Stimulated activated naive CD8-positive, alpha-beta T cell treated with anti-CD3 and anti-CD28 coated beads, Interleukin-15, Interleukin-2, amounts not matched to agents 100 U/mL and 50 U/mL, for 24 hours (primary cell): ENCODE results near the gene TULP4.
"Not testable (repeated sequence)": the region's sequence is repeated elsewhere in the genome, so short reads cannot be mapped to it uniquely, and the experiment has no call there.

Experiments used
- ATAC-seq: fragments of 150-1000 bp; cut with Tn5 transposase; one replicate; pipeline ENCODE4 v1.10.0; 2021
- DNase-seq: peaks from one replicate; pipeline ENCODE4 v3.0.0; 2021

TULP4 gene

GRCh38 chr6:158468666-158469065 lies 156.4 kb downstream of the TULP4 start:
- no peak for ATAC-seq

DNA sequence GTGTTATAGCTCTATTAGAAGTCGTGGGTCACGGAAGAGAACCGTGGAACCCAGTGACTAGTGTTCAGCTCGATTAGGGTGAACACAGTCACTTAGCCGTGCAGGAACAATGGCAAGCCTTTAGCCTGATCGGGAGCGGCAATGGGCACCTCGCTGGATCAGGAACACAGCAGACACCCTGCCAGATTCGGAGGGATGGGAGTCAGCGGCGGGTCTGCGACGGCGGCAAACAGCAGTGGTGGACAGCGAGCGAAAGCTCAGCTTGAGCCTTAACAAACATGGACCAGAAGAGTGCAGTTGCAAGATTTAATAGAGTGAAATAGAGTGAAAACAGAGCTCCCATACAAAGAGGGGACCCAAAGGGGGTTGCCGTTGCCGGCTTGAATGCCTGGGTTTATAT lies 157.8 kb downstream of the TULP4 start:
- ATAC-seq, DNase-seq: not testable (repeated sequence)

More at GRCh38 chr6:158468666-158469065, 156.4 kb downstream of the TULP4 start:
- DNase-seq, result no peak

GRCh38 chr6:158471339-158471738 lies 159.1 kb downstream of the TULP4 start:
- no peak for DNase-seq
- no peak for ATAC-seq

DNA sequence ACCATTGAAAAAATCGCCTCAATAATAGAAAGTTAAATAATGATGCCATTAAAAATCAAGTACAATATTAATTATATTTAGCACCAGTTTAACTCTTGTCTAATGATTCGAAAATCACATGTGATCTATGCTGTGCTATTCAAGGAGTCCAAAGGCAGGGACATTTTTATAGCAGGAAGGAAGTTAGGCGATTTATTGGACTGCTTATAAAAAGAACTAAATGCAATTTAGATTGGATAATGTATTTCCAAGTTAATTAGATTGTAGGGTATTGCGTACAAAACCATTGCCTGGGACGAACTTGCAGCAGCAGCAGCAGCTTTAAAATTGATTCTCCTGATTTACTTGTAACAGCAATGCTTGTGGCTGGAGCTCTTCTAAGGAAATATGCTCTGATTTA lies 160.2 kb downstream of the TULP4 start:
- ATAC-seq, result no peak
- no peak for DNase-seq

GRCh38 chr6:158474961-158475343 lies 162.7 kb downstream of the TULP4 start:
- ATAC-seq (no peak), DNase-seq (no peak)

DNA sequence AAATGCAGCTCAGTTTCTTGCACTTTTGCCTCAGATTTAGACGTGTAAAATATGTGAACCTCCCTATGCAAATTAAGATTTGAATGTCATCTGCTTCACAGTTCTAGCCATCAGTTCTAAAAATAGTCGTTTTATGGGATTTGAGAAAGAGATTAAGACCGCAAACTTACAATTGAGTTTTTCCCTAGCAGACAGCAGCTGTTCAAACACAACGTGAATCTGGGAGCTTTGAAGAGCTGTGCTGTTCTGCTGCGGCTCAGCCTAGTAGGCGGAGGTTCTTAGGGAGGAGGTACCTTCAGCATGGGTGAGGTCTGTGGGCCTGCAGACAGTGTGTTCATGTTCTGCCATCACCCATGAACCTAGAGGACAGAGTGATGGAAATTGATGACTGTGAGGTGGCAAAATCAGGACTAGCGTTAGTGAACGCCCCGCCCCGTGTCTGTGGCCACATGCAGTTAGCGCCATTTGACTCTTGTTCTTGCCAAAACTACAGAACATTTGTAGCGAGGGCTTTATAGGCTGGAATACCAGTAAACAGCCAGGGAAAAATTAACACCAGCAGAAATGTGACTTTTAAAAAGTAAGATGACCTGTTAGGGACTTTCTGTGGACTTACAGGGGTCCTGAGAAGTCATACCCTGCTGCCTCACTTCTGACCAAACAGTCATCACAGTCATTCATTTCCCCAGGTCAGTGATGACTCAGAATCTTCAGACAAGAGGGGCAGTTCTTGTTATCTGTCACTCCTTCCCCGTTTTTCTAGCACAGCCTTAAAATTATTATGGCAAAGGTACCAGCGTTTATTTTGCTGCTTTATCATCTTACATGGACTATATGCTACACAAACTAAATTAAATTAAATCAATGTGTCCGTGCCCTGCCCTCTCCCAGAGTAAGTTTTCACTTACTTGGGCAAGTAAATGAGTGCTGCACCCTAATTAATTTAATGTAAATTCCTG lies 163.4 kb downstream of the TULP4 start:
- ATAC-seq (peak; percentile 36), DNase-seq (no peak)

DNA sequence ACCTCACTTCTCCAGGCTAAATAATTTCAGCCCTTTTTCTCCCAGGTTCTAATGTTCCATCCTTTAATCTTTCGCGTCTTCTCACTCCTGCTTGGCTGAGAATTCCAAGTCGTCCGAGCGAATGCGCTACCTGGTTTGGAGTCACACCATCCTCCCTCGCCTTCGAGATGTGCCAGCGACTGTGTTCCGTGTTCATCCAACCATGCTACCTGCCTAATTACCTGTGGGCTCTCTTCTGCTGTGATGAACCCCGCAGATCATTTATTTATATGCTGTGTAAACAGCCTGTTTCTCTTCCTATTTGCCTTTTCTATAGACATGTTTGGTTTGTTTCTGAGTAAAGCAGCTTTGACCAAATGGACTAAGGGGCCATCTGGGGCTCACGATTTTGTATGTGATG lies 164.1 kb downstream of the TULP4 start:
- no peak for ATAC-seq

DNA sequence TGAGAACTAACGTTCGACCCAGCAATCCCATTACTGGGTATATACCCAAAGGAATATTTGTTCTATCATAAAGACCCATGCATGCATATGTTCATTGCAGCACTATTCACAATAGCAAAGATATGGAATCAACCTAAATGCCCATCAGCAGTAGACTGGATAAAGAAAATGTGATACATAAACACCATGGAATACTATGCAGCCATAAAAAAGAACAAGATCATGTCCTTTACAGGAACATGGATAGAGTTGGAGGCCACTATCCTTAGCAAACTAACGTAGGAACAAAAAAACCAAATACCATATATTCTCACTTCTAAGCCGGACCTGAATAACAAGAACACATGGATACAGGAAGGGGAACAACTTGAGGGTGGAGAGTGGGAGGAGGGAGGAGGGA lies 165.5 kb downstream of the TULP4 start:
- DNase-seq, ATAC-seq: not testable (repeated sequence)

More for the DNA sequence above, 164.1 kb downstream of the TULP4 start:
- DNase-seq, result no peak

- no peak for DNase-seq
- no peak for ATAC-seq
Measured at GRCh38 chr6:158480989-158481388, 168.7 kb downstream of the TULP4 start.

DNA sequence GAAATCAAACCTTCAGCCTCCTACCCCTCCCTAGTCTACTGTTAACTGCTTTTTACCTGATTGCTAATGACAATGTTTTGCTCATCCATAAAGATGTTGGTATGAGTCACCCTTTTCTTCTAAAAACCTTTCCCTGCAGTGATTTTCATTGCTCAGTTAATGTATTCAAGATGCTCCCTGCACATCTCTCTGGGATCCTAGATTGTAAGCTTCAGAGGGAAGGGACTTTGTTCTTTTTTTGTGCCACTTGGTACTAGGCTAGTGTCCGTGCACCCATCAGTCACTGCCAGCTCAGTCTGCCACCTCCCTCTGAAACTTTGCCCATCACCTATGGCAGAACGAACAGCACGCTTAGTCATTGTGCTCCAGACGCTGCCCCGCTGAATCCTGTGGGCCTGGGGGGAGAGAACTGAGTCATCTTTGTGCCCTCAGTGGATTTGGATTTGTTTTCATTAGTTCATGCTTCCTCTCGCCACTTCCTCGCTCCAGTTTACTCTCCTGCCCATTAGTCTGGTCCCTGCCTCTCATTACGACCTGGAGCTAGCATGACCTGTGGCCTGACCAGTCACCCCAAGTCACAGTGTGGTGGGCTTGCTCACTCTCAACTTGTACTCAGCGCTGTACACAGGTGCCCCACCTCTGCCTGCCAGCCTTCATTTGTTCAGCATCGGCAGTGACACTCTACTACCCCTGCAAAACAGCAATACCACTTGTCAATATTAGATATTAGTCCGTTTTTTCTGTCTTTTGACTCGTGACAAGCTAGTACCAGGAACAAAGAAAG lies 169.6 kb downstream of the TULP4 start:
- ATAC-seq (no peak), DNase-seq (no peak)

GRCh38 chr6:158485431-158485830 lies 173.2 kb downstream of the TULP4 start:
- ATAC-seq (no peak), DNase-seq (no peak)

- no peak for DNase-seq
- ATAC-seq, result no peak
Measured at GRCh38 chr6:158487495-158487894, 175.2 kb downstream of the TULP4 start.

- DNase-seq (no peak), ATAC-seq (peak; percentile 88)
Measured at GRCh38 chr6:158488065-158488464, 175.8 kb downstream of the TULP4 start.

DNA sequence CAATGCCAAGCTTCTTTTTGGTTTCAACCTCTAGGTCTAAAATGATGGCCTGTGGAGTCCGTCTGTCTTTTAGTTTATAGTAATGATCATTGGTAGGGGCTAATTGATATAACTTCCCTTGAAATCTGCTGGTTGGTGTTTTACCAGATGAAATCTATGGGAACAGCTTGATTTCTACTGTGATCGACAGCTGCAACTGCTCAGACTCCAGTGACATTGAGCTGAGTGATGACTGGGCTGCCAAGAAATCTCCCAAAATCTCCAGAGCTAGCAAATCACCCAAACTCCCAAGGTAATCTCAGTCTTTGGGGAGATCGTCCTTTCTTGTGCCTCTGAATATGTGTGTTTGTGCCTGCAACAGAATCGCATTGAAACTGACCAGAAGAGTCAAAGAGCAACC lies 177.2 kb downstream of the TULP4 start:
- no peak for ATAC-seq

DNA sequence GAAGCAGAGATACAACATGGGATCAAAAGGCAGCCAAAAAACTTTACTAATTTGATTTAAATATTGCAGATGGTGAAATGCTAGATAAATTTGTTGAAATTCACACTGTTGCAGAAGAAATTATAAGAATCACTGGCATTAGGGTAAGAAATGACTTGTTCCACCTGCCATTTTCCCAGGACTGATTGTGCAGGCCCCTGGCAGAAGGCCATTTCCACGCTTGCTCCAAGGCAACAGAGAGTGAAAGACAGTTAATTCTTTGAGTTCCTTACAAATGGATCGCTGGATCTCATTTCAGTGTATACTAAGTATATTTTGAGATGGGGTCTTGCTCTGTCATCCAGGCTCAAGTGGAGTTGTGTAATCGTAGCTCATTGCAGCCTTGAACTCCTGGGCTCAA lies 180.6 kb downstream of the TULP4 start:
- ATAC-seq (no peak), DNase-seq (no peak)

More for the DNA sequence above, 177.2 kb downstream of the TULP4 start:
- DNase-seq, result no peak

DNA sequence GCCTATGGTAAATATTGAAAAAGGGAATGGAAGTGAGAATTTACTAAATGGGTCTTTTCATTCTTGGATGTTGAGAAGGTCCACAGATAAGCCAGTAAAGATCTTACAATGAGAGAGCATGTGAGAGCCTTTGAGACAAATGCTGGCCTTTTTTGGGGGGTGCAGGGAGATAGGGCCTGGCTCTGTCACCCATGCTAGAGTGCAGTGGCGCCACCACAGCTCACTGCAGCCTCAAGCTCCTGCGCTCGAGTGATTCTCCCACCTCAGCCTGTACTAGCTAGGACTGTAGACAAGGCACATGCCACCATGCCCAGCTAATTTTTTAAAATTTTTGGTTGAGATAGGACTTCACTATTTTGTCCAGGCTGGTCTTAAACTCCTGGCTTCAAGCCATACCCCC lies 184.4 kb downstream of the TULP4 start:
- ATAC-seq (no peak), DNase-seq (no peak)

GRCh38 chr6:158497620-158498019 lies 185.4 kb downstream of the TULP4 start:
- DNase-seq (no peak), ATAC-seq (no peak)

DNA sequence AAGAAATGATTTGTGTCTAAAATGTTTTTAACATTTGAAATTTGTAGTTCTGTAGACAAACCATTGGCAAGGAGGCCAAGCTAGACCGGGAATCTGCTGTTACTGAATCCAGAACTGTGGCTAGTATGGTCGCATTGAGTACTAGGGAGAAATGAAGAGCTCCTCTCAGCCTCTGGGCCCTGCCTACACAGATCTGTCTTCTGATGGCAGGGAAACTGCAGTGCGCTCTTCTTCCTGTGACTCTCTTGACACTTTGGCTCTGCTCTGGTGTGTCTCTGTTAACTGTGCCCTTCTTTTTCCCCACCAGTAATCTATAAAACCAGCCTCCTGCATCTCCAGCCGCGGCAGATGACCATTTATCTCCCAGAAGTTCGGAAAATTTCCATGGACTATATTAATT lies 186.1 kb downstream of the TULP4 start:
- DNase-seq (no peak), ATAC-seq (no peak)

DNA sequence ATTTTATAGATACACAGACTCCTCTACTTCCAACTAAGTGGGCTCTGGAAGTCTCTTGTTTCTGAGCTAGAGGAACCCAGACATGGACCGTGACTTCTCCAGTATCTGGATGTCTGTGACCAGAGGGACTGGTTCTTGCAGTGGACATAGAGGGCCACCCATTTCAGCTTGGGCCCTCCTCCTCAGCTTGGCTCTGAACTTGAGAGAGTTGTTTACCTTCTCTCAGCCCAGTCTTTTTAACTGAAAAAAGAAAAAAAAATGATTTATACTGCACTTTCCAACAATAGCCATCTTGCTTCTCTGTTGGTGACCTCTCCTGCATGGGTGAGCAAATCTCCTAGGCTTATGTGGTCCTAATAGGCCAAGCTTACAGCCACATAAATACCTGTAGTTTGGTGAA lies 187.3 kb downstream of the TULP4 start:
- ATAC-seq, result no peak
- no peak for DNase-seq

DNA sequence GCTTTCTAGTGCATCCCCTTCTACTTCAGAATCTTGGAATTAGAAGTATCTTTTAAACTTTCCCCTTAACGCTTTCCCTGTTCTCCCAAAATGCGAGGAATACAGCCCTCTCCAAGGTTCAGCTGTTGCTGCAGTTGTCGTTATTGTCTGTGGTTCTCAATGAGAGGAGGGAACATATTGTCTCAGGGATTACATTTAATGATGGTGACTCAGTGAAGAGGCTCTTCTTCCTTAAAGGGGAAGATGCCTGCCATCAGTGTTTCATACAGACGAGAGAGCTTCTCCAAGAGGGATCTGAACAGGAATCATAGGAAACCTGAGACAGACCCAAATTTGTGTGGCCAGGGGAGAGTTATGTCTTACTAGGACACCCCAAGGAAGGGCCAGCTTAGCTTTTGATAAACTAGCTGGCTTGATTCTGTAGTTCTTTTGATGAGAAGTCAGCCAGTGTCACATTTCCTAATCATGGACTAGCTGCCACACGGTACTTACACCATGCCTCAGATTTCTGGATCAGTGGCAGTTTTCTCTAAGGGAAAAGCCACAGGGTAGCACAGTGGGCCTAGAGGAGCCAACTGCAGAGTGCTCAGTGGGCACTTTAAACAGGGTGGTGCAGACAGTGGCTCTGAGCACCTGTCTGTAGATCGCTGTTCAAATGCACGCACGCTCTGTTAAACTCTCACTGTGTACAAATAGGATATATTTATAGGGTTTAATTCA lies 187.9 kb downstream of the TULP4 start:
- no peak for ATAC-seq
- no peak for DNase-seq

DNA sequence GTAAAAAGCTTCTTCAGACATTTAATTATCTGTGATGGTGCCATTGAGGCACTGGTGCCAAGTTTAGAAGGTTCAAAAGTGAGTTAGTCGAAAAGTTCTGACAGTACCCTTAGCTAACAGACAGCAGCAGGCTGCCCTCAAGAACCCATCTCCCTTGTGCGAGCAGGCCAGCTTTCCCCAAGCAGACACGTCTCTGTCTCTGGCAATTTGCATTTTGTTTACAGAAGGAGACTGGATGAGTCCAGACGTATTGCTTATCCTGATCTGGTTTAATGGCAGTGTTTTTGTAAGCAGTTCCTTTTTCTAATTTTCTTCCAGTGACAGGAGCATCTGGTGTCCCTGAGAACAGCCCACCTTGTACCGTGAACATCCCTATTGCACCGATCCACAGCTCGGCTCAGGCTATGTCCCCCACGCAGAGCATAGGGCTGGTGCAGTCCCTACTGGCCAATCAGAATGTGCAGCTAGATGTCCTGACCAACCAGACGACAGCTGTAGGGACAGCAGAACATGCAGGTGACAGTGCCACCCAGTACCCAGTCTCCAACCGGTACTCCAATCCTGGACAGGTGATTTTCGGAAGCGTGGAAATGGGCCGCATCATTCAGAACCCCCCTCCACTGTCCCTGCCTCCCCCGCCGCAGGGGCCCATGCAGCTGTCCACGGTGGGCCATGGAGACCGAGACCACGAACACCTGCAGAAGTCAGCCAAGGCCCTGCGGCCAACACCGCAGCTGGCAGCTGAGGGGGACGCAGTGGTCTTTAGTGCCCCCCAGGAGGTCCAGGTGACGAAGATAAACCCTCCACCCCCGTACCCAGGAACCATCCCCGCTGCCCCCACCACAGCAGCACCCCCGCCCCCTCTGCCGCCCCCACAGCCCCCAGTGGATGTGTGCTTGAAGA lies 189.3 kb downstream of the TULP4 start:
- no peak for DNase-seq
- ATAC-seq, result no peak
